SHP77 treated with DMSO at 0.1 percent for 48 hours (cell line): ENCODE results near the gene SLCO4C1.
A peak's percentile ranks its signal among the peaks of the same experiment; 100 is the strongest.
"Not testable (repeated sequence)": the region's sequence is repeated elsewhere in the genome, so short reads cannot be mapped to it uniquely, and the experiment has no call there.

ENCODE experiments used
- DNase-seq: peaks from one replicate; lab custom pipeline; 2025; lab: John Stamatoyannopoulos, UW

SLCO4C1 gene

DNA sequence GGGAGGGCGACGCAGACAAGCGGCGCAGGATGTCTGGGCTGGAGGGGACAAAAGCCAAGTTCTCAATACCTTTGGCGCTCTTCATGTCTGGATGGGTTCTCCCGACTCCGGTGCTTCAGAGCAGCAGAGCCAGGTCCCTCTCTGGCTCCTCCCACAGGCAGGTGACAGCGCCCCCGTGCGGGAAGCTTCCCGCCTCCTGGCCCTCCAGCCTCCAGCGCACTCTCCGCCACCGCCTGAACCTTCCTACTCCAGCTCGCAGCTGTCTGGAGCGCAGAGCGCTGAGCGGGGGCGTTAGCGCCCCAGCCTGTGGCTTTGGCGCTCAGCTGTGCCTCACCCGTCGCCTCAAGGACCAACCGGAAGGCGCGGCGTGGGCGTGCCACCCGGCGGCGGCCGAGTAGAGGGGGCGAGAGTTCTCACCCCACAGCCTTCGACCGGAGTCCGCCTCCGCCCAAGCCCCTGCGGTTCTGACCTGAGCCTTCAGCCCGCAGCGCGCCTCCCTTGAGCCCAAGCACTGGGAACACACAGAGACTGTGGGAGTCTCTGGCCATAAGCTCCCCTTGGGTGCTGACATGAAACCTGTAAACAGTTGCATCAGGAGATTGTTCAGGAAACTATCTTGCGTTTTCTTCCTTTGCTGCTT is at the start of gene SLCO4C1:
Gene SLCO4C1 (minus strand): TSS at position 107 of the 640 bp plus-strand sequence. CDS start 22 bp downstream, at position 85.
- peak; percentile 91 for DNase-seq

GRCh38 chr5:102341681-102342288 is 45.7 kb upstream of the SLCO4C1 start:
- DNase-seq = peak; percentile 40

- no peak for DNase-seq
These were observed 28.6 kb upstream of the SLCO4C1 start for GRCh38 chr5:102324714-102325113.

- not testable (repeated sequence) for DNase-seq
These were observed 22.7 kb upstream of the SLCO4C1 start for GRCh38 chr5:102318801-102319200.

GRCh38 chr5:102314328-102314727 is 18.2 kb upstream of the SLCO4C1 start:
- no peak for DNase-seq

GRCh38 chr5:102313912-102314311 is 17.8 kb upstream of the SLCO4C1 start:
- DNase-seq = no peak

- no peak for DNase-seq
These were observed 16.7 kb upstream of the SLCO4C1 start for GRCh38 chr5:102312586-102313370.

GRCh38 chr5:102309586-102309985 is 13.5 kb upstream of the SLCO4C1 start:
- DNase-seq = no peak

DNA sequence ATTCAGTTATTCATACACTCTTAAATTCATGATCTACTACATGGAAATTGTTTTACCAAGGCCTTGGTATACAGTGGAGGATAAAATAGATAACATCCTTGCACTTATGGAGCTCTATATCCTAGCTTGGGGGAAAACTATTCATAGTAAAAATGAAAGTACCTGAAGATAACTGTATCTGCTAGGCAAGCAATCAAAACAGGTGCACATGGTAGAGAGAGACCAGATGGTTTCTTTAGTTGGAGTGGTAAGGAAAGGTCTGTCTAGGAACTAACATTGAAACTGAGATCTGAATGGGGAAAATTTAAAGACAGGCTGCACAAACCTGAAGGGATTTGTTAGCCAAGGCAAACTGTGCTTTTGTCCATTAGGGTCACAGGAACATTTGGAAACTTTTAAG is 11.1 kb upstream of the SLCO4C1 start:
- no peak for DNase-seq

GRCh38 chr5:102306121-102306520 is 10.0 kb upstream of the SLCO4C1 start:
- no peak for DNase-seq

GRCh38 chr5:102295534-102296177 is 428 bp downstream of the SLCO4C1 start:
- DNase-seq = no peak

- DNase-seq = no peak
These were observed 1.1 kb downstream of the SLCO4C1 start for GRCh38 chr5:102294886-102295395.

DNA sequence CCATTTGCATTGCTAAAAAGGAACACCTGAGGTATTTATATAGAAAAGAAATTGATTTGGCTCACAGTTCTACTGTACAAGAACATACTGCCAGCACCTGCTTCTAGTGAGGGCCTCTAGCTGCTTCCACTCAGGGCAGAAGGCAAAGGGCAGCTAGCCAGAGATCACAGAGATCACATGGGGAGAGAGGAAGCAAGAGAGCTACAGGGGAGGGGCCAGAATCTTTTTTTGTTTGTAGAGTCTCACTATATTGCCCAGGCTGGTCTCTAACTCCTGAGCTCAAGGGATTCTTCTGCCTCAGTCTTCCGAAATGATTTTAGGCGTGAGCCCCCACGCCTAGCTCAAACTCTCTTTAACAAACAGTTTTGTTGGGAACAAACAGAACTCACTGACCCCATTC is 6.1 kb downstream of the SLCO4C1 start:
- DNase-seq = no peak

GRCh38 chr5:102289251-102289899 is 6.7 kb downstream of the SLCO4C1 start:
- no peak for DNase-seq

DNA sequence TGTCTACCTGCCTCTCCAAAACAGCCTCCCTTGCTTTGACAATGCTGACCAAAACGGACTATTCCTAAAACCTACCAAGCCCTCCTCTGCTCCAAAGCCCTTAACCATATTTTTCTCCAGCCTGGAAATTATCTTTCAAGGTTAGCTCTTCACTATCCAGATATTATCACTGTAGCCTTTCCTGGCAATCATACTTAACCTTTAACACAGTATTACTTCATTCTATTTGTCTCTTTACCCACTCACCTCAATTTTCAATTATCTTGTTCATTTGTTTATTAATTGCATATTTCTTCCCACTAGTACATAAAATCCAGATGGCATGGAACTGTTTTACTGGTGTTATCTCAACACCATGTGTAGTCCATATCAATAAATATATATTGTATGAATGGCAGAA is 7.5 kb downstream of the SLCO4C1 start:
- no peak for DNase-seq

DNA sequence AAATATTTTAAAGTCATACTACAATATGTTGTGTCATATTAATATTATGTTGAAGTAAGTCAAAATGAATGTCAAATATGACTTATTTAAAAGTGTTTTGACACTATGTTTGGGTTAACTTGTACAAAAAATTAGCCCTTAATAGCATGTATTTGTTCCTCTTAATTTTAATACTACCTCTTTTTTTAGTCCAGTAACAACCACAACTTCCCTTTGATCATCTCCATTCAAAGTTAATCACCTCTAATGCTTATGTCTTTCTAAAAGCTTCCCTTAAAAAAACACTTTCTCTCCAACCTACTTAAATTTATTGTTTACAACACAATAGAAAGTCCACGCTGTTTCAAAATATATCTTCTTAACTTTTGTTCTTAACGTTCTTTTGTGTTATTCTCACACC is 9.6 kb downstream of the SLCO4C1 start:
- no peak for DNase-seq

GRCh38 chr5:102283102-102283797 is 12.8 kb downstream of the SLCO4C1 start:
- DNase-seq = no peak

DNA sequence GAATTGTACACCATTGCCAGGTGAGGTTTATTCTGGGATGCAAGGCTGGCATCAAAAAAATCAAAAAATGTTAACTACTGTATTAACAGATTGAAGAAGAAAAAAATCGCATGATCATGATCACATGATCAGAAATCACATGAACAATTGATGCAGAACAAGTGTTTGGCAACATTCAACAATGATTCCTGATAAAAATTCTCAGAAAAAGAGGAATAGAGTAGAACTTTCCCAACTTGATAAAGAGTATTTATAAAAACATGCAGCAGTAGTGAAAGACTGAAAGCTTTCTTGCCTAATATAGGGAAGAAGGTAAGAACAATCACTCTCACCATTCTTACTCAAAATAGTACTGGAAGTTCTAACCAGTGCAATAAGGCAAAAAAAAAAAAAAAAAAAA is 16.4 kb downstream of the SLCO4C1 start:
- no peak for DNase-seq

GRCh38 chr5:102278231-102278630 is 17.9 kb downstream of the SLCO4C1 start:
- DNase-seq = no peak

- DNase-seq = no peak
These were observed 18.9 kb downstream of the SLCO4C1 start for GRCh38 chr5:102277144-102277543.

DNA sequence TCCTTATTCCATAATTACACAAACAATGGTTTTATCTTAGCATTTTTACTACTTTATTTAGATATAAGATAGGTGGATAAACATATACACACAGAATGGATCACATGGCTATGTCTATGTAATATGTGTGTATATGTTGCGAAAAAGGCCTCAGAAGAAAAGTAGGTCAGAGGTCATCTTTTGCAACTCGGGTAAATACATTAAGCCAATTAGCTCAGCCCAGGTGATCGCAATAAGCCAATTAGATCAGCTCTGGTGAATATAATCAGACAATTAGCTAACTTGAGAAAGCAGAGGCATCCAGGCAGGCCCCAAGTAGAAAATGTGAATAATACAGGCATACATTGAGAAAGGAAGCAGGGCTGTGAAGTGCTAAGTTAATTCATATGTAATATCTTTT is 24.3 kb downstream of the SLCO4C1 start:
- no peak for DNase-seq
